ENCODE data around the gene ARHGAP27.
"Not testable (repeated sequence)": the region's sequence is repeated elsewhere in the genome, so short reads cannot be mapped to it uniquely, and the experiment has no call there.

ARHGAP27 gene

DNA sequence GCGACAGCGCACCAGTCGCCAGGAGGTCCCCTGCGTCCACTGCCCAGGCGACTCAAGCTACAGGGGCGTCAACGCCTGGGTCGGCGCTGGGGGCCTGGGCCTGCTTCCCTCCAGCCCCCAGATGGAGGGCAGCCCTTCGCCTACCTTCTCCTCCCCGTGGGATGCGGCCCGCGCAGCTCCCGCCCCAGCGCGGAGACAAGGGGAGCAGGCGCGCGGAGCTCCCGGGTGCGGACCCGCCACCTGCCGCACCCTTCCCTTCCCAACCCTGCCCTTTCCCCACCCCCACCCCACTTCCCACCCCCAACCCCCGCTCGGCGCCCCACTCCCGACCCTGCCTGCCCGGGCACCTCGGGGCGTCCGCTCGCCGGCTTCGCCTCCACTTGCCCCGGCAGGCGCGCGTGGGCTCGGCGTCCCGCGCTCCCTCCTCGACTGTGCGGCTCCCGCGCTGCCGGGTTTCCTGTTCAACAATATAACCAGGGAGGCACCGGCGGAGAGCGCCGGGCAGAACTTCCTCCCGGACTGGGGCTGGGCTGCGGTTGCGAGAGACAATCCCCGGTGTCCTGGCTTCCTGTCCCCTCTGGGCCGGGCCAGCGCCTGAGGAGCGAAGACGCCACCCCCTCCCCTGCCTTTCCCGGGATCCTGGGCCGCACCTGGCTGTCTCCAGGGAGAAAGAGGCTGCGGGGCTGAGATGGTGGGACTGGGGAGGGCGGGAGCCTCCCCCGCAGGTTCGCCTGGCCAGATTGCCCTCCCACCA, at the start of gene ARHGAP27:
ARHGAP27 (minus strand) TSS at position 466 of the 754 bp plus-strand sequence. CDS start 2,591 bp downstream, outside the sequence.
- no peak for DNase-seq (ENCODE audit: low spot score)

GRCh38 chr17:45482317-45482716, 49.6 kb upstream of the ARHGAP27 start:
- not testable (repeated sequence) for DNase-seq (ENCODE audit: low spot score)

DNA sequence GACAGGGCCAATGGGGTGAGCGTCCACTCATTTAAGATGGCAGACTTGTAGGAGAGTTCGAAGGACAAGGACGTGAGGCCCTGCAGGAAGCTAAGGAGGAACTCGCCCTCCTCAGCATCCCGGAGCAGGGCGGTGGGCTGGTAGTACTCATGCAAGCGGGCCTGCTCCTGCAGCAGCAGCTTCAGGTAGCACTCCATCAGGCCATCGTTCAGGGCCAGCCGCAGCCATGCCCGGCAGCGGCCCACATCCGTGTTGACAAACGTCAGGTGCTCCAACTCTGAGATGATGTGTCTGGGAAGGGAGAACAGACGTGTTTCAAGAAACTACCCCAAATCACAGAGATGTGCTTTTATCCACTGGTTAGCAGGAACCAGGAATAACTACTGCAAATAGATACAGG, 42.8 kb upstream of the ARHGAP27 start:
- DNase-seq (ENCODE audit: low spot score), result not testable (repeated sequence)

GRCh38 chr17:45472249-45472648, 39.6 kb upstream of the ARHGAP27 start:
- DNase-seq (ENCODE audit: low spot score), result not testable (repeated sequence)

GRCh38 chr17:45469204-45469563, 36.5 kb upstream of the ARHGAP27 start:
- DNase-seq (ENCODE audit: low spot score), result not testable (repeated sequence)

DNA sequence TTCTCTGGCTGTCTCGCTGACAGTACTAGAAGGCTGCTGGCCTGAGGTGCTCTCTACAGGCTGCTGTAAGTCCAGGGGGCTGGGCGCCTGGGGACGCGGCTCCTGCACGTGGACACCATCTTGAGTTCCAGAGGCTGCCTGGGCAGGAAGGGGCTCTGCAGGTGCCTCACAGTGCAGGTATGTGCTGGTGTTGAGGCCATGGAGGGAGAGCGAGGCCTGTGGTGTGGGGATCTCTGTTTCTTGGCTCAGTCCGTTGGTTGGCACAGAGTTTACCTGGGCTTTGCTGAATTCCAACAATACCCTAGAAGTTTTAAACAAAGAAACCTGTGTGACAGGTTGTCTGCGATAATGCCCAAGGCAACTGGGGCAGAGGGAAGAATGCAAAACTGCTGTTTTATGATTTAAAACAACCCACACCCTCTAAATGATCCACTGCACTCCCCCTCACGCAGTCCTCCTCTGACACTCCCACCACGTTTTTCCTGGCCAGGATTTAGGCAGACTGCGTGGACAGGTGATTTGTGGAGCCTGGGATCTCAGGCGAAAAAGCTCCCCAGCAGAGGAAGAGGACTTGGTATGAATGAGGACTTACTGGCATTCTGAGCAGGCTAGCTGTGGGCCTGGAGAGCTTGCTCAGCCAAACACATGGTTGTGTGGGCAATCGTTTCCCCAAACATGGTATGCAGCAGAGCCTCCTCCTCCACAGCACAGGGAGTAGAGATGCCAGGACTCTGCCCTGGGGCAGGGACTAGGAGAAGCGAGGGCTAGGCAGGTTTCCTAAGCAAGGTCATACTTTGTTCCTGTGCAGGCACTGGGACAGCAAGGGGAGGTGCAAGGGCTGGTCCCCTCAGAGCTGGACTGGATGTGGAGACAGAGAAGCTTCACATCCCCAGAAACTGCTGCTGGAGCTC, 35.9 kb upstream of the ARHGAP27 start:
- DNase-seq (ENCODE audit: low spot score), result not testable (repeated sequence)

GRCh38 chr17:45461524-45462327, 29.1 kb upstream of the ARHGAP27 start:
- peak; percentile 56 for DNase-seq (ENCODE audit: low spot score)

DNA sequence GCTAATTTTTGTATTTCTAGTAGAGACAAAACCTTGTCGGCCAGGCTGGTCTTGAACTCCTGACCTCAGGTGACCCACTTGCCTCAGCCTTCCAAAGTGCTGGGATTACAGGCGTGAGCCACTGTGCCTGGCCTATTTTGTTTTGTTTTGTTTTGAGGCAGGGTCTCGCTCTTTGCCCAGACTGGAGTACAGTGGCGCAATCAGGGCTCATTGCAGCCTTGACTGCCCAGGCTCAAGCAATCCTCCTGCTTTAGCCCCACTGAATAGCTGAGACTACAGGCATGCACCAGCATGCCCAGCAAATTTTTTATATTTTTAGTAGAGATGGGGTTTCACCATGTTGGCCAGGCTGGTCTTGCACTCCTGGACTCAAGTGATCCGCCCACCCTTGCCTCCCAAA, 27.8 kb upstream of the ARHGAP27 start:
- DNase-seq (ENCODE audit: low spot score), result not testable (repeated sequence)

DNA sequence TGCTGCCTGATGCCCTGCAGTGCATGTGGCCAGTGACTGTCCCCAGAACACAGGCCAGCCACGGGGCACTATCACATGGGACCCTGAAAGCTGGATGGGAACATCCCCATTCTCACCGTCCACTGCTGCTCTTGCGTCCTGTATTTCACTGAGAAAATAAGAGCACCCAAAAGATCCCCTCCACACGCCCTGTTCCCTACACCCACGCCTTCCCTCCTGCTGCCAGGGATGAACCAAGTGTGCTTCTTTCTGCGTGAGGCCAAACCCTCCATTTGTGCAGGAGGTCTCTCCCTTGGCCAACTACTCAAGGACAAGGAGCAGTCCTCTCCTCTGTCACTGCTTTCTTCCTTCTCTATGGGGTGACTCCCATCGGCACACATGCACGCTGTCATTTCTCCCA, 21.7 kb upstream of the ARHGAP27 start:
- not testable (repeated sequence) for DNase-seq (ENCODE audit: low spot score)

GRCh38 chr17:45453731-45454130, 21.1 kb upstream of the ARHGAP27 start:
- not testable (repeated sequence) for DNase-seq (ENCODE audit: low spot score)

DNA sequence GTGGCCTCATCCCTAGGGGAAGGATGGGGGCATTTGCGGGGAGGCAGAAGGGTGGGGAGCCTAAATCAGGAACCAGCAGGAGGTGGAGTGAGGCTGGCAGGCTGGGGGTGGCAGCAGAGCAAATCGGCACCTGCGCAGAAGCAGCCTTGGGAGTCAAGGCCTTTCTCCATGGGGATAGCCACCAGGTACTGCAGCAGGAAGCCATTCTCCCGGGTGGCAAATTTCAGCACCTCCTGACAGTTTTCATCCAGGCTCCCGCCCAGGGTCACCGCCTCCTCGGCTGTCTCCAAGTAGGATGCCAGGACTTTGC, 20.5 kb upstream of the ARHGAP27 start:
- DNase-seq (ENCODE audit: low spot score), result not testable (repeated sequence)

GRCh38 chr17:45452329-45453224, 19.9 kb upstream of the ARHGAP27 start:
- not testable (repeated sequence) for DNase-seq (ENCODE audit: low spot score)

GRCh38 chr17:45451660-45452059, 19.0 kb upstream of the ARHGAP27 start:
- not testable (repeated sequence) for DNase-seq (ENCODE audit: low spot score)

GRCh38 chr17:45451131-45451530, 18.5 kb upstream of the ARHGAP27 start:
- DNase-seq (ENCODE audit: low spot score), result no peak

DNA sequence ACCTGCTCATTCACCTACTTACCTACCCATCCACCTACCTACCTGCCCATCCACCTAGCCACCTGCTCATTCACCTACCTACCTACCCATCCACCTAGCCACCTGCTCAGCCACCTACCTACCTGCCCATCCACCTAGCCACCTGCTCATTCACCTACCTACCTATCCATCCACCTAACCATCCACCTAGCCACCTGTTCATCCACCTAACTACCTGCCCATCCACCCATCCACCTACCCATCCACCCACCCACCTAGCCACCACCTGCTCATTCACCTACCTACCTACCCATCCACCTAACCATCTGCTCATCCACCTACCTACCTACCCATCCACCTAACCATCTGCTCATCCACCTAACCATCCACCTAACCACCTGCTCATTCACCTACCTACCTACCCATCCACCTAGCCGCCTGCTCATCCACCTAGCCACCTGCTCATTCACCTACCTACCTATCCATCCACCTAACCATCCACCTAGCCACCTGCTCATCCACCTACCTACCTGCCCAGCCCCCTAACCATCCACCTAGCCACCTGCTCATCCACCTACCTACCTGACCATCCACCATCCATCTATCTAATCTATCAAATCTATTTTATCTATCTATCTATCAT, 17.1 kb upstream of the ARHGAP27 start:
- DNase-seq (ENCODE audit: low spot score), result not testable (repeated sequence)

DNA sequence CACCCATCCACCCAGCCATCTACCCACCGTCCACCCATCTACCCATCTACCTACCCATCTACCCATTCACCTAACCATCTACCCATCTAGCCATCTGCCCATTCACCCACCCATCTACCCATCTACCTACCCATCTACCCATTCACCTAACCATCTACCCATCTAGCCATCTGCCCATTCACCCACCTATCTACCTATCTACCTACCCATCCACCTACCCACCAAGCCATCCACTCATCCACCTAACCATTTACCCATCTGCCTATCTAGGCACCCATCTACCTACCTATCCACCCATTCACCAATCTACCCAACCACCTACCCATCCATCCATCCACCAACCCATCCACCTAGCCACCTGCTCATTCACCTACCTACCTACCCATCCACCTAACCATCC, 16.6 kb upstream of the ARHGAP27 start:
- DNase-seq (ENCODE audit: low spot score), result not testable (repeated sequence)

- DNase-seq (ENCODE audit: low spot score), result not testable (repeated sequence)
Measured at GRCh38 chr17:45448483-45448882, 15.8 kb upstream of the ARHGAP27 start.

DNA sequence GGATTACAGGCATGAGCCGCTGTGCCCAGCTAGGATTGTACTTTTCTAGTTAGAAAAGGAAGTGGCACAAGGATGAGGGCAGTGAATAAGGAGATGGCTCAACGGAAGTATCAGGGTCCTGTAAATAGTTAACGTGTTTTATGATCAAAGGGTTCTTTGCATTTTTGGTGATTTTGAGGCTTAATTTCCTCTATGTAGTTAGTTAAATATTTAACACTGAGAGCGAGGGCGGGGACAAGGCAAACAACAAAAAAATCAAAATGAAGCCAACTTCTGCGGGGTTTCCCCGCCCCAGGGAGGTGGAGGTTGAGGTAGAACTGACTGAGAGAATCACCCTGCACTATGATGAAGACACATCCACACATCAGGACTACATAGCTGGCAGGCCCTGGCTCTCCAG, 15.4 kb upstream of the ARHGAP27 start:
- not testable (repeated sequence) for DNase-seq (ENCODE audit: low spot score)

- DNase-seq (ENCODE audit: low spot score), result not testable (repeated sequence)
Measured at GRCh38 chr17:45447650-45448049, 15.0 kb upstream of the ARHGAP27 start.

- not testable (repeated sequence) for DNase-seq (ENCODE audit: low spot score)
Measured at GRCh38 chr17:45446872-45447625, 14.4 kb upstream of the ARHGAP27 start.
